Ectodermal cell (in vitro differentiated cells): ENCODE data around the gene ITGA4.

Source experiments
- H3K27ac ChIP-seq: 2 replicates; pipeline ENCODE4 v1.7.0; 2013; ENCODE audit warnings: mild to moderate bottlenecking, low read depth, low read length; ENCODE audit not compliant: insufficient read depth, poor library complexity, severe bottlenecking
- H3K27me3 ChIP-seq: 2 replicates; pipeline ENCODE4 v1.7.0; 2013; ENCODE audit warnings: mild to moderate bottlenecking, low read length; ENCODE audit not compliant: insufficient read depth, control insufficient read depth, poor library complexity, severe bottlenecking
- H3K36me3 ChIP-seq: one replicate; pipeline ENCODE4 v1.7.0; 2013; ENCODE audit warnings: low read length; ENCODE audit not compliant: control insufficient read depth, insufficient read depth
- H3K4me1 ChIP-seq: one replicate; pipeline ENCODE4 v1.7.0; 2013; ENCODE audit warnings: low read length; ENCODE audit not compliant: control insufficient read depth, insufficient read depth
- H3K4me3 ChIP-seq: 2 replicates; pipeline ENCODE4 v1.7.0; 2013; ENCODE audit warnings: low read depth, low read length, control low read depth; ENCODE audit not compliant: insufficient read depth
- H3K9me3 ChIP-seq: 2 replicates; pipeline ENCODE4 v1.7.0; 2013; ENCODE audit warnings: mild to moderate bottlenecking, low read length, moderate library complexity; ENCODE audit not compliant: control insufficient read depth
- WGBS, 2 experiments: methylation state at CpG; one replicate each; pipeline ENCODE4 v1.1.7; 2013; ENCODE audit warnings: missing lambda C conversion rate in 2 of 2; 5-methylcytosine and 5-hydroxymethylcytosine counted together

The ITGA4 gene

DNA sequence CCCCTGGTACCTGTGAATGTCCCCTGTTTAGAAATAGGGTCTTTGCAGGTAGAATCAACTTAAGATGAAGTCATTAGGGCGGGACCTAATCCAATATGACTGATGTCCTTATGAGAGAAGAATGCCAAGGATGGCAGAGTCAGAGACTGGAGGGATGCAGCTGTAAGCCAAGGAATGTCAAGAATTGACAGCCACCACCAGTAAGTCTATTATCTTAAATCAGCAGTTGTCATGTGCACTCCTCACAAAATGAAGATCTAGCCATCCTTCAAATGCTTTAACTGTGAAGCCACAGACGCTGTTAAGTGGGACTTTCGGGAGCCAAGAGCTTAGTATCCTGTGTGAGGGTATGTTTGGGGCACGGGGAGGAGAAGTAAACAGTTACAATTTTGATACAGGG, 83.2 kb downstream of the ITGA4 start:
- no peaks in the 10 kb centered on the region for H3K4me1 ChIP-seq
- no peaks in the 10 kb centered on the region for H3K27me3 ChIP-seq
- H3K36me3 ChIP-seq, result no peaks in the 10 kb centered on the region
- H3K4me3 ChIP-seq, result no peak overlapping the region
- H3K9me3 ChIP-seq, result no peaks in the 10 kb centered on the region
- no peak overlapping the region for H3K27ac ChIP-seq
- 85 to 87% methylated on average over 4 of the region's 4 CpGs for WGBS, 2 experiments

DNA sequence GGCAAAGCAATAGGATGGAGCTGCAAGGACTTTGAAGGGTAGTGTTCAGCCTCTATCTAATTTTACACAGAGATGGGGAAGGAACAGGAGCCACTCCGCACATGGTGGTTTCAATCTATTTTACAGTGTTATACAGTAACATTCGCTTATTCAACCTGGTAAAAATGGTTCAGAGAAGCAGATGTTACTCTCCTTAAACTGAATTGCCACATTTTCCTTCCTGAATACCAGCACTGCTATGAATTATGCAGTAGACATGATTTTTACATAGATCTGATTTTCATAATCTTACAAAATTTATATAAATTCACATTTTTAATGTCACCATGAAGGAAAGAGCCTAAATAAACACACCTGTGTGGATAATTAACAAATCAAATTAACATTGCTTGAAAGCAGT, 85.0 kb downstream of the ITGA4 start:
- Histone ChIP-seq H3K9me3 (no peaks in the 10 kb centered on the region), H3K36me3 (no peaks in the 10 kb centered on the region), H3K27me3 (no peaks in the 10 kb centered on the region), H3K4me3 (no peak overlapping the region), H3K4me1 (no peaks in the 10 kb centered on the region), H3K27ac (no peak overlapping the region)
- 90 to 97% methylated on average over 2 of the region's 2 CpGs for WGBS, 2 experiments

GRCh38 chr2:181546086-181546485, 88.9 kb downstream of the ITGA4 start:
- Histone ChIP-seq H3K36me3 (no peaks in the 10 kb centered on the region), H3K27me3 (no peaks in the 10 kb centered on the region), H3K4me3 (no peak overlapping the region), H3K9me3 (no peaks in the 10 kb centered on the region), H3K4me1 (no peaks in the 10 kb centered on the region), H3K27ac (no peak overlapping the region)
- WGBS, 2 experiments, result 85 to 90% methylated on average over 3 of the region's 3 CpGs

GRCh38 chr2:181552808-181553207, 95.6 kb downstream of the ITGA4 start:
- H3K9me3 ChIP-seq, result no peaks in the 10 kb centered on the region
- no peaks in the 10 kb centered on the region for H3K27me3 ChIP-seq
- no peaks in the 10 kb centered on the region for H3K36me3 ChIP-seq
- peaks cover 4% of the 10 kb centered on the region for H3K4me1 ChIP-seq
- H3K27ac ChIP-seq, result no peak overlapping the region
- H3K4me3 ChIP-seq, result no peak overlapping the region
- 77 to 91% methylated on average over 1 of the region's 1 CpG for WGBS, 2 experiments

GRCh38 chr2:181553244-181553643, 96.1 kb downstream of the ITGA4 start:
- WGBS, 2 experiments, result 88% methylated on average over 2 of the region's 2 CpGs; no CpG with 5 or more reads in 1 of the 2 experiments
- Histone ChIP-seq H3K9me3 (no peaks in the 10 kb centered on the region), H3K27ac (no peak overlapping the region), H3K4me1 (peaks cover 4% of the 10 kb centered on the region), H3K27me3 (no peaks in the 10 kb centered on the region), H3K4me3 (no peak overlapping the region), H3K36me3 (no peaks in the 10 kb centered on the region)

- Histone ChIP-seq H3K4me1 (peaks cover 4% of the 10 kb centered on the region), H3K27ac (no peak overlapping the region), H3K27me3 (no peaks in the 10 kb centered on the region), H3K36me3 (no peaks in the 10 kb centered on the region), H3K4me3 (no peak overlapping the region), H3K9me3 (no peaks in the 10 kb centered on the region)
- 93 to 100% methylated on average over 1 to 2 of the region's 2 CpGs for WGBS, 2 experiments
These were observed 97.1 kb downstream of the ITGA4 start for GRCh38 chr2:181554061-181554830.

DNA sequence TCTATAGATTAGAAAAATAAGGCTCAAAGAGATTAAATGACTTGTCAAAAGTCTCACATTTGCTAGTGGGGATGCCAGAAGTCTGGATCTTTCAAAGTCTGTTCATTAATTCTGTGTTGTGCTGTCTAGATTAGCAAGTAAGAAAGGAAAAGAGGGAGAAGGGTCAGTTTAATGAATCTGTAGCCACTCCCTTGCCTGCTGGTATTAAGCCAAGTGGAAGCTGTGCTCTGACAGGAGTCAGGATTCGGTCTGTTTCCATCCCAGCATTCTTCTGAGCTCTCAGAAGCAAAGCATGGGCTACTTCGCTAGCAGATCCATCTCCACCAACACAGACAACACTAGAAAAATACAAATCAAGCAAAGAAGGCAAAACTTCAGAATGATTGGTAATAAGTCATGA, 101.2 kb downstream of the ITGA4 start:
- Histone ChIP-seq H3K4me1 (peaks cover 4% of the 10 kb centered on the region), H3K36me3 (no peaks in the 10 kb centered on the region), H3K27ac (no peak overlapping the region), H3K27me3 (no peaks in the 10 kb centered on the region), H3K4me3 (no peak overlapping the region), H3K9me3 (no peaks in the 10 kb centered on the region)
- 79 to 94% methylated on average over 1 to 2 of the region's 2 CpGs for WGBS, 2 experiments

DNA sequence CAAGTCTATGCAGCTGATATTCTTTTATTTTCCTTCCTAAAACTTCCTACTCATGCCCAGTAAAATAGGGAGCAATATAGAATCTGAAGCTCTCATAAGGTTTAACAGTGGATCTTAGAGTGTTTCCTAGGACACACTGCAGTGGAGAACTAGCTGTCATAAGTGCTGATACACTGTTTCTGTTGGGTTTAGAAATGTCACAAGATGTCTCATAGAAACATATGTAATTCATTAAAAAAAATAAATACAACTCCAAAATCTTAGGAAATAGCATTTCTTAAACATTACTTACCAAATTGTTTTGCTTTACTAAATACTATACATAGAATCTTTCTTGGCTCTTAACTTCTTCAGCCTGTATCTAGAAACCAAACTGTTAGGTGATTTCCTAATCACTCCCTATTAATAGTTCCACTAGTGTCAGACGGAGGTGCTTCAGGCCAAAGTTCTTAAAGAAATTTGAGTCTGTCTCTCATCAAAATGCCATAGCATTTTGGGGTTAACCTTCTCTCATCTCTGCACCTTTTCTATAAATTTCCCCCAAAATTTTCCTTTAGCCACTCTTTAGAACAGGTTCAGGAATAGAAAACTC, 106.0 kb downstream of the ITGA4 start:
- Histone ChIP-seq H3K27me3 (no peaks in the 10 kb centered on the region), H3K9me3 (no peaks in the 10 kb centered on the region), H3K4me3 (no peak overlapping the region), H3K27ac (no peak overlapping the region), H3K4me1 (no peaks in the 10 kb centered on the region), H3K36me3 (no peaks in the 10 kb centered on the region)
- WGBS, 2 experiments, result 91 to 93% methylated on average over 1 of the region's 1 CpG

DNA sequence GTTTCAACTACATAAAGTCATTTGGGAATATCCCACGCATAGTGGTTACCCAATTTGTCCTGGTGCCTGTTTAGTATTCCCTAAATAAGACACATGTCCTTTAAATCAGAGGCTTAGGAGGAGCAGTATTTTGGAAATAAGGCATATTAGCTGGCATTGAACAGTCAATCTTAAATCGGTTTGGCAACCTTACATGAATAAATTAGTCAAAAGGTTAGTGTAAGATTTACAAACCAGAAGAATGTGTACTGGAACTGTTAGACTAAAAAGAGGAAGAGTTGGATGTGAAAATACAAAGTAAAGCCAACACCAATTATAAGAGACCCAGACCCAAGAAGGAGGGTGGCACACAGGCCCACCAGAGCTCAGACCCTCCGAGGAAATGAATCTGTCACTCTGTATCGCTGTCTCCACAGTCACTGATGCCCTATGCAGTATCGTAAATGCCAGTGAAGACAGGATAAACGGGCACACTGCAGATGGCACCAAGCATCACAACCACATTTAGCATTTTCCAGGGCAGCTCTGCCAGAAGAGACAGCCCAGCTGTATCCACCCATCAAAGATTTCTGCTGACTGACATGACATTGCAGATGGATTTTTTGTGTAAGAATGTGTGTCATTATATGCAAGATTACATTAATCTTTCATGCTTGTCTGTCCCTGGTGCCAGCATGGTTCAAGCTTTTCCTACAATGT, 109.3 kb downstream of the ITGA4 start:
- no peak overlapping the region for H3K27ac ChIP-seq
- H3K4me3 ChIP-seq, result no peak overlapping the region
- H3K9me3 ChIP-seq, result no peaks in the 10 kb centered on the region
- WGBS, 2 experiments, result 90% methylated on average over 5 to 6 of the region's 6 CpGs
- no peaks in the 10 kb centered on the region for H3K27me3 ChIP-seq
- H3K36me3 ChIP-seq, result no peaks in the 10 kb centered on the region
- no peaks in the 10 kb centered on the region for H3K4me1 ChIP-seq

GRCh38 chr2:181570059-181570458, 112.9 kb downstream of the ITGA4 start:
- Histone ChIP-seq H3K9me3 (no peaks in the 10 kb centered on the region), H3K36me3 (no peaks in the 10 kb centered on the region), H3K27ac (no peak overlapping the region), H3K27me3 (no peaks in the 10 kb centered on the region), H3K4me1 (no peaks in the 10 kb centered on the region), H3K4me3 (no peak overlapping the region)
- WGBS, 2 experiments, result 88 to 90% methylated on average over 2 of the region's 2 CpGs
